Measurements from ENCODE around the gene CCNG2.

- TF ChIP-seq CTCF (conservative IDR thresholded peaks at IDR 0.05 in 1 of 2, IDR thresholded peaks at IDR 0.05 in 1 of 2; ENCODE audit: extremely low read depth in 1 of 2, insufficient read depth in 1 of 2, low read depth in 1 of 2, low read length in 2 of 2) (no peak), EZH2 (IDR thresholded peaks at IDR 0.05; ENCODE audit: borderline replicate concordance, low read length) (no peak)
These were observed 32.4 kb downstream of the CCNG2 start for GRCh38 chr4:77189412-77189811.

Measured in mammary epithelial cell (primary cell).